A549 (cell line): Measurements from ENCODE around the gene RANBP17. TPM values are rescaled to one million over a fixed set of nuclear protein-coding genes. Genes with fewer than 3 reads are reported as not detected.

Experiments
- ATAC-seq, 2 experiments: fragments of 200-7000 bp in 1 of 2; fragments of >200 bp in 1 of 2; cut with Nextera tagmentation in 1 of 2; cut with Tn5 transposase in 1 of 2; 3 replicates each; pipeline versions ENCODE4 v1.8.0 to v1.9.1; 2018 to 2020; ENCODE audit warnings: mild to moderate bottlenecking in 1 of 2, moderate library complexity in 1 of 2
- CTCF ChIA-PET: fragments of 300-600 bp; sonication (Branson Sonifier 250); formaldehyde crosslinking; extraction: SDS; loops from one replicate; lab custom pipeline; 2021; ENCODE audit warnings: antibody characterized with exemption, inconsistent platforms; lab: Yijun Ruan, JAX
- POLR2A ChIA-PET: fragments of 350-600 bp; formaldehyde crosslinking; extraction: SDS; loops from one replicate; lab custom pipeline; 2021; ENCODE audit warnings: antibody characterized with exemption, inconsistent platforms; lab: Yijun Ruan, JAX
- DNase-seq, 2 experiments: peaks; one replicate each; pipeline versions ENCODE4 v3.0.0 to v3.0.0-alpha.2; 2011 to 2016; ENCODE audit warnings: low read depth in 1 of 2, low spot score in 1 of 2
- FAIRE-seq: peaks from 2 replicates; lab custom pipeline; 2011; peaks lifted over from hg19 to GRCh38; lab: Jason Lieb, UNC
- H3K27ac ChIP-seq, 2 experiments: fragments of >200 bp; sonication (Bioruptor Twin); formaldehyde crosslinking; 3 replicates each; pipeline ENCODE4 v1.5.1; 2016 to 2017
- H3K4me1 ChIP-seq: fragments of >200 bp; sonication (Bioruptor Twin); formaldehyde crosslinking; 3 replicates; pipeline ENCODE4 v1.6.1; 2016
- H3K4me2 ChIP-seq: fragments of >200 bp; sonication (Bioruptor Twin); formaldehyde crosslinking; 3 replicates; pipeline ENCODE4 v1.6.1; 2016
- H3K4me3 ChIP-seq: fragments of >200 bp; sonication (Bioruptor Twin); formaldehyde crosslinking; 3 replicates; pipeline ENCODE4 v1.5.1; 2016
- H3K9me3 ChIP-seq: fragments of >200 bp; sonication (Bioruptor Twin); formaldehyde crosslinking; 3 replicates; pipeline ENCODE4 v1.6.1; 2016
- ATOH8 ChIP-seq: fragments of 250-450 bp; sonication (Bioruptor Pico); IDR thresholded peaks from 2 replicates; pipeline ENCODE4 v1.5.0; 2020; ENCODE audit warnings: low read depth, mild to moderate bottlenecking, moderate library complexity
- BCL3 ChIP-seq: fragments of >200 bp; sonication (Bioruptor Twin); formaldehyde crosslinking; IDR thresholded peaks from 3 replicates; pipeline ENCODE4 v1.6.1; 2016
- BHLHE40 ChIP-seq: IDR thresholded peaks from 2 replicates; pipeline ENCODE4 v1.6.1; 2012; ENCODE audit warnings: low read depth, low read length, inconsistent platforms
- CTCF ChIP-seq: fragments of >200 bp; sonication (Bioruptor Twin); formaldehyde crosslinking; IDR thresholded peaks from 3 replicates; pipeline ENCODE4 v1.5.1; 2016
- ELK1 ChIP-seq: fragments of 150-350 bp; IDR thresholded peaks from 2 replicates; pipeline ENCODE4 v1.6.1; 2014; ENCODE audit warnings: low read depth, mild to moderate bottlenecking, low read length
- ESRRA ChIP-seq: fragments of 150-350 bp; IDR thresholded peaks from 2 replicates; pipeline ENCODE4 v1.6.1; 2014; ENCODE audit warnings: mild to moderate bottlenecking, low read length, borderline replicate concordance
- FOSL2 ChIP-seq, 2 experiments: fragments of 450-650 bp in 1 of 2; fragments of >200 bp in 1 of 2; sonication (Bioruptor Twin) in 1 of 2; formaldehyde crosslinking; IDR thresholded peaks; 2 replicates each; pipeline versions ENCODE4 v1.5.0 to v1.6.1; 2016 to 2020; ENCODE audit warnings: mild to moderate bottlenecking in 1 of 2, moderate library complexity in 1 of 2
- FOXS1 ChIP-seq: fragments of 250-450 bp; sonication (Bioruptor Pico); IDR thresholded peaks from 2 replicates; pipeline ENCODE4 v1.5.0; 2020; ENCODE audit warnings: mild to moderate bottlenecking, moderate library complexity
- HDAC2 ChIP-seq: fragments of 200-600 bp; sonication (generic); IDR thresholded peaks from 2 replicates; pipeline ENCODE4 v1.6.1; 2016
- HMGXB4 ChIP-seq: fragments of 250-450 bp; sonication (Bioruptor Pico); IDR thresholded peaks from 2 replicates; pipeline ENCODE4 v1.5.0; 2021; ENCODE audit warnings: mild to moderate bottlenecking, moderate library complexity, borderline replicate concordance
- MAFK ChIP-seq: fragments of 450-650 bp; IDR thresholded peaks from 2 replicates; pipeline ENCODE4 v1.6.1; 2014; ENCODE audit not compliant: partially characterized antibody
- MAX ChIP-seq: IDR thresholded peaks from 2 replicates; pipeline ENCODE4 v1.6.1; 2012
- MAZ ChIP-seq: fragments of 150-350 bp; IDR thresholded peaks from 2 replicates; pipeline ENCODE4 v1.6.1; 2014; ENCODE audit warnings: antibody characterized with exemption, low read depth, low read length, borderline replicate concordance
- NR3C1 ChIP-seq: fragments of >200 bp; sonication (Bioruptor Twin); formaldehyde crosslinking; IDR thresholded peaks from 3 replicates; pipeline ENCODE4 v1.6.1; 2017
- PBX3 ChIP-seq: IDR thresholded peaks from 2 replicates; pipeline ENCODE4 v1.6.1; 2012
- RAD21 ChIP-seq, 2 experiments: fragments of >200 bp in 1 of 2; sonication (Bioruptor Twin) in 1 of 2; formaldehyde crosslinking in 1 of 2; IDR thresholded peaks in 1 of 2; conservative IDR thresholded peaks in 1 of 2; 2 replicates in 1 of 2; 3 replicates in 1 of 2; pipeline ENCODE4 v1.6.1; 2012 to 2018; ENCODE audit warnings: inconsistent platforms in 1 of 2
- SMC3 ChIP-seq: fragments of >200 bp; sonication (Bioruptor Twin); formaldehyde crosslinking; IDR thresholded peaks from 3 replicates; pipeline ENCODE4 v1.6.1; 2018; ENCODE audit warnings: inconsistent platforms
- SREBF2 ChIP-seq: fragments of 450-650 bp; IDR thresholded peaks from 2 replicates; pipeline ENCODE4 v1.6.1; 2014; ENCODE audit warnings: mild to moderate bottlenecking, moderate library complexity
- USF2 ChIP-seq: fragments of 450-650 bp; IDR thresholded peaks from 2 replicates; pipeline ENCODE4 v1.6.1; 2014; ENCODE audit warnings: antibody characterized with exemption
- ZSCAN20 ChIP-seq: fragments of 250-450 bp; sonication (Bioruptor Pico); IDR thresholded peaks from 2 replicates; pipeline ENCODE4 v1.8.0; 2022; ENCODE audit warnings: mild to moderate bottlenecking, moderate library complexity
- WGBS: methylation state at CpG from one replicate; pipeline ENCODE4 v1.1.6; 2017; ENCODE audit errors: missing lambda C conversion rate; 5-methylcytosine and 5-hydroxymethylcytosine counted together
- polyA plus RNA-seq, 4 experiments: library from polyadenylated mRNA; depleted of rRNA in 3 of 4; stranded (reverse); fragments of >200 nt; fragmentation: RNase III in 1 of 4; extraction: RNeasy Plus Mini Kit Qiagen cat#74134 plus additional on column Dnase treatment in 1 of 4; gene quantifications; 2 replicates in 3 of 4; 3 replicates in 1 of 4; pipeline ENCODE4 v1.2.3, GENCODE V29; 2011 to 2017

RANBP17 gene
- polyA plus RNA-seq, 2 of the 4 experiments (the other 2 are of a cell fraction) = 3.4 to 9.2 TPM

GRCh38 chr5:171340491-171340890 lies 478.7 kb downstream of the RANBP17 start:
- POLR2A ChIA-PET = no interaction called here
- CTCF ChIA-PET = interaction anchor here (0.6 to 14.8 kb wide), 8 partner anchors 12 to 696 kb away, joined by 3 to 239 read pairs (median 4); partner anchors contain the start of gene TLX3
- FAIRE-seq (no peak), DNase-seq (no peak), ATAC-seq (no peak)
- Histone ChIP-seq H3K4me2 (no peak overlapping the region), H3K4me1 (0 out of 3 replicates have a peak, but pooled peaks cover 4% of the 10 kb centered on the region), H3K4me3 (no peak overlapping the region), H3K9me3 (no peaks in the 10 kb centered on the region), H3K27ac (no peak overlapping the region)
- no peak for TF ChIP-seq HDAC2
- no peak for TF ChIP-seq MAX
- TF ChIP-seq FOXS1 (CRISPR knock-in tag) = no peak
- no peak for TF ChIP-seq PBX3
- TF ChIP-seq ATOH8 = no peak
- TF ChIP-seq HMGXB4 = no peak
- no peak for TF ChIP-seq SREBF2
- no peak for TF ChIP-seq FOSL2 (IDR thresholded peaks at IDR 0.05)
- no peak for TF ChIP-seq FOSL2 (CRISPR knock-in tag; IDR thresholded peaks at IDR 0.05)
- no peak for TF ChIP-seq SMC3
- TF ChIP-seq MAFK = no peak
- TF ChIP-seq ESRRA = no peak
- no peak for TF ChIP-seq ELK1
- no peak for TF ChIP-seq BHLHE40
- no peak for TF ChIP-seq USF2
- TF ChIP-seq MAZ = no peak
- TF ChIP-seq ZSCAN20 (CRISPR knock-in tag) = no peak
- TF ChIP-seq NR3C1 = no peak
- TF ChIP-seq BCL3 = no peak
- WGBS = 44% methylated on average over 6 of the region's 6 CpGs

- H3K4me3 ChIP-seq = no peak overlapping the region
- 27% methylated on average over 15 of the region's 17 CpGs for WGBS
- POLR2A ChIA-PET = no interaction called here
- TF ChIP-seq CTCF (peak; percentile 84), SMC3 (peak; percentile 69; the same call in 2 of the 3 replicates), PBX3 (no peak), SREBF2 (no peak), RAD21 (conservative IDR thresholded peaks at IDR 0.05 in 1 of 2, IDR thresholded peaks at IDR 0.05 in 1 of 2) (peak; percentile 64 to 81)
- TF ChIP-seq, all 56 proteins: peak for 3
- DNase-seq (peak; percentile 40 to 76), FAIRE-seq (no peak), ATAC-seq (peak; percentile 96 to 98)
- Histone ChIP-seq H3K4me2 (peak overlapping the region; percentile 45; the same call in 2 of the 3 replicates), H3K9me3 (no peaks in the 10 kb centered on the region), H3K27ac (no peak overlapping the region), H3K4me1 (0 out of 3 replicates have a peak, but pooled peaks cover 1% of the 10 kb centered on the region)
- CTCF ChIA-PET = interaction anchor here (0.6 to 14.8 kb wide), 45 partner anchors 10 to 704 kb away, joined by 3 to 239 read pairs (median 5); partner anchors contain the start of genes FGF18 and TLX3
Measured at GRCh38 chr5:171342362-171343111, 480.7 kb downstream of the RANBP17 start.
